ENCODE measurements around the gene MEI1.

Gene MEI1

GRCh38 chr22:41799486-41800347 lies 100.4 kb downstream of the MEI1 start:
- DNase-seq, result no peak

GRCh38 chr22:41800348-41801146 lies 101.2 kb downstream of the MEI1 start, which contains the start of gene CCDC134:
CCDC134 (plus strand) TSS chr22:41800679; CDS start chr22:41808891, 8,212 bp downstream.
- DNase-seq, result peak; percentile 78

GRCh38 chr22:41801147-41801819 lies 102.0 kb downstream of the MEI1 start:
- DNase-seq, result no peak

- no peak for DNase-seq
Measured at GRCh38 chr22:41801886-41802285, 102.6 kb downstream of the MEI1 start.

GRCh38 chr22:41805639-41806038 lies 106.3 kb downstream of the MEI1 start:
- DNase-seq, result no peak

- DNase-seq, result no peak
Measured at GRCh38 chr22:41808400-41808799, 109.1 kb downstream of the MEI1 start.

- DNase-seq, result no peak
Measured at GRCh38 chr22:41810022-41810421, 110.7 kb downstream of the MEI1 start.

- DNase-seq, result no peak
Measured at GRCh38 chr22:41812805-41813545, 113.7 kb downstream of the MEI1 start.

- no peak for DNase-seq
Measured at GRCh38 chr22:41813726-41814410, 114.6 kb downstream of the MEI1 start.

GRCh38 chr22:41815716-41816115 lies 116.4 kb downstream of the MEI1 start:
- DNase-seq, result no peak

- no peak for DNase-seq
Measured at GRCh38 chr22:41816241-41816640, 116.9 kb downstream of the MEI1 start.

- DNase-seq, result no peak
Measured at GRCh38 chr22:41816871-41817270, 117.6 kb downstream of the MEI1 start.

GRCh38 chr22:41818011-41818410 lies 118.7 kb downstream of the MEI1 start:
- no peak for DNase-seq

GRCh38 chr22:41818596-41818995 lies 119.3 kb downstream of the MEI1 start:
- DNase-seq, result no peak

GRCh38 chr22:41819257-41819656 lies 120.0 kb downstream of the MEI1 start:
- DNase-seq, result no peak

- no peak for DNase-seq
Measured at GRCh38 chr22:41820447-41820846, 121.1 kb downstream of the MEI1 start.

GRCh38 chr22:41821471-41822316 lies 122.4 kb downstream of the MEI1 start:
- no peak for DNase-seq

GRCh38 chr22:41822317-41823057 lies 123.2 kb downstream of the MEI1 start:
- no peak for DNase-seq

GRCh38 chr22:41823797-41824196 lies 124.5 kb downstream of the MEI1 start:
- DNase-seq, result no peak

GRCh38 chr22:41825376-41825775 lies 126.1 kb downstream of the MEI1 start:
- no peak for DNase-seq
